Liver (tissue), 9 donors: ENCODE measurements around the gene DNAH2. TPM values are rescaled to one million over a fixed set of nuclear protein-coding genes. Genes with fewer than 3 reads are reported as not detected.

Experiments
- DNase-seq: peaks from one replicate; pipeline ENCODE4 v3.0.0-alpha.2; 2017; ENCODE audit warnings: low spot score
- H3K27ac ChIP-seq, 2 donors: one replicate each; pipeline ENCODE4 v1.7.0; 2013; ENCODE audit warnings: inconsistent platforms in 2 of 2, low read length in 2 of 2, control low read depth in 1 of 2, low read depth in 1 of 2, mild to moderate bottlenecking in 1 of 2
- H3K27me3 ChIP-seq, 4 donors: one replicate each; pipeline versions ENCODE4 v1.6.1 to v1.7.0; 2013; ENCODE audit warnings: low read length in 3 of 4, inconsistent platforms in 1 of 4, mild to moderate bottlenecking in 1 of 4, moderate library complexity in 1 of 4; ENCODE audit not compliant: control insufficient read depth in 4 of 4, insufficient read depth in 4 of 4
- H3K36me3 ChIP-seq, 4 donors: one replicate each; pipeline versions ENCODE4 v1.6.1 to v1.7.0; 2013; ENCODE audit warnings: low read length in 3 of 4, mild to moderate bottlenecking in 3 of 4, low read depth in 1 of 4, moderate library complexity in 1 of 4; ENCODE audit not compliant: control insufficient read depth in 4 of 4, insufficient read depth in 3 of 4
- H3K4me1 ChIP-seq, 4 donors: one replicate each; pipeline versions ENCODE4 v1.6.1 to v1.7.0; 2013; ENCODE audit warnings: low read length in 3 of 4, mild to moderate bottlenecking in 3 of 4, moderate library complexity in 1 of 4; ENCODE audit not compliant: control insufficient read depth in 4 of 4, insufficient read depth in 4 of 4
- H3K4me3 ChIP-seq, 3 donors: one replicate each; pipeline versions ENCODE4 v1.6.1 to v1.7.0; 2013; ENCODE audit warnings: low read length in 3 of 3, control low read depth in 1 of 3, low read depth in 1 of 3, mild to moderate bottlenecking in 1 of 3
- H3K9ac ChIP-seq, 2 donors: one replicate each; pipeline ENCODE4 v1.7.0; 2013; ENCODE audit warnings: low read length in 2 of 2, mild to moderate bottlenecking in 2 of 2, moderate library complexity in 2 of 2, control low read depth in 1 of 2, low read depth in 1 of 2
- H3K9me3 ChIP-seq, 4 donors: one replicate each; pipeline versions ENCODE4 v1.6.1 to v1.7.0; 2013; ENCODE audit warnings: low read length in 3 of 4; ENCODE audit not compliant: control insufficient read depth in 4 of 4
- FOXA2 ChIP-seq: IDR thresholded peaks from 2 replicates; pipeline ENCODE4 v1.6.1; 2016; ENCODE audit warnings: antibody characterized with exemption
- HNF4A ChIP-seq, 2 donors: conservative IDR thresholded peaks; 2 replicates each; pipeline ENCODE4 v1.6.1; 2016; ENCODE audit warnings: antibody characterized with exemption in 2 of 2, mild to moderate bottlenecking in 2 of 2
- NR2F2 ChIP-seq: IDR thresholded peaks from 2 replicates; pipeline ENCODE4 v1.6.1; 2016; ENCODE audit warnings: antibody characterized with exemption
- RAD21 ChIP-seq, 2 donors: IDR thresholded peaks; 2 replicates each; pipeline ENCODE4 v1.6.1; 2016; ENCODE audit warnings: antibody characterized with exemption in 2 of 2, mild to moderate bottlenecking in 2 of 2
- REST ChIP-seq: IDR thresholded peaks from 2 replicates; pipeline ENCODE4 v1.6.1; 2016; ENCODE audit warnings: antibody characterized with exemption, mild to moderate bottlenecking
- SP1 ChIP-seq: IDR thresholded peaks from 2 replicates; pipeline ENCODE4 v1.6.1; 2018; ENCODE audit warnings: antibody characterized with exemption, mild to moderate bottlenecking
- YY1 ChIP-seq: IDR thresholded peaks from 2 replicates; pipeline ENCODE4 v1.6.1; 2016; ENCODE audit warnings: antibody characterized with exemption, mild to moderate bottlenecking
- ZBTB33 ChIP-seq: IDR thresholded peaks from 2 replicates; pipeline ENCODE4 v1.6.1; 2016; ENCODE audit warnings: antibody characterized with exemption
- WGBS: extraction: QIAGEN DNeasy Blood & Tissue Kit; methylation state at CpG from one replicate; pipeline ENCODE4 v1.1.7; 2013; 5-methylcytosine and 5-hydroxymethylcytosine counted together
- polyA plus RNA-seq, 2 donors: library from polyadenylated mRNA; stranded (reverse) in 1 of 2; unstranded in 1 of 2; fragments of 200-250 nt in 1 of 2; fragments of >200 nt in 1 of 2; fragmentation: Nextera tagmentation in 1 of 2; extraction: Ambion mirVana in 1 of 2; gene quantifications; one replicate each; pipeline versions ENCODE4 v1.2.1 to v1.2.3, GENCODE V29; 2013 to 2015
- total RNA-seq, 2 donors: library from RNA; depleted of rRNA; stranded (reverse); fragments of >200 nt; gene quantifications; one replicate each; pipeline ENCODE4 v1.2.3, GENCODE V29; 2014
- donor health status: healthy.
- donor health status: healthy.
- donor health status: healthy.
- donor health status: healthy.
- donor health status: healthy.

DNAH2 gene
- total and polyA plus RNA-seq, 4 donors, result under 0.01 to 0.25 (median 0.05) TPM

GRCh38 chr17:7846765-7847661 is 129.5 kb downstream of the DNAH2 start (continued):
- TF ChIP-seq REST, result no peak
- TF ChIP-seq SP1, result no peak
- TF ChIP-seq FOXA2, result no peak
- TF ChIP-seq ZBTB33, result no peak
- TF ChIP-seq NR2F2, result no peak
- TF ChIP-seq YY1, result no peak
- TF ChIP-seq RAD21 (IDR thresholded peaks at IDR 0.05), result no peak

GRCh38 chr17:7848131-7848579 is 130.6 kb downstream of the DNAH2 start:
- Histone ChIP-seq H3K27me3 (no peaks in the 10 kb centered on the region), H3K9me3 (no peaks in the 10 kb centered on the region), H3K36me3 (peaks cover 20 to 54% (median 29%) of the 10 kb centered on the region in 4 donors), H3K4me3 (no peak overlapping the region), H3K4me1 (peaks cover 0 to 18% (median 12%) of the 10 kb centered on the region in 4 donors), H3K9ac (no peak overlapping the region), H3K27ac (no peak overlapping the region)
- WGBS, result 87% methylated on average over 20 of the region's 20 CpGs
- DNase-seq, result no peak
- TF ChIP-seq RAD21 (IDR thresholded peaks at IDR 0.05), result no peak

GRCh38 chr17:7848739-7849129 is 131.2 kb downstream of the DNAH2 start:
- DNase-seq, result no peak
- no peaks in the 10 kb centered on the region for H3K27me3 ChIP-seq
- H3K9me3 ChIP-seq, result no peaks in the 10 kb centered on the region
- H3K27ac ChIP-seq, result no peak overlapping the region
- no peak for TF ChIP-seq HNF4A (conservative IDR thresholded peaks at IDR 0.05)
- H3K36me3 ChIP-seq, result peaks cover 21 to 54% (median 30%) of the 10 kb centered on the region in 4 donors
- no peak overlapping the region for H3K9ac ChIP-seq
- H3K4me3 ChIP-seq, result no peak overlapping the region
- WGBS, result 95% methylated on average over 21 of the region's 21 CpGs
- peaks cover 0 to 17% (median 12%) of the 10 kb centered on the region in 4 donors for H3K4me1 ChIP-seq
